D341Med (cell line): Measurements from ENCODE around the gene DBNDD2.

ENCODE experiments used
- DNase-seq: peaks from one replicate; pipeline ENCODE4 v3.0.0; 2012; ENCODE audit warnings: low spot score

Gene DBNDD2, protein sequence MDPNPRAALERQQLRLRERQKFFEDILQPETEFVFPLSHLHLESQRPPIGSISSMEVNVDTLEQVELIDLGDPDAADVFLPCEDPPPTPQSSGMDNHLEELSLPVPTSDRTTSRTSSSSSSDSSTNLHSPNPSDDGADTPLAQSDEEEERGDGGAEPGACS

DNA sequence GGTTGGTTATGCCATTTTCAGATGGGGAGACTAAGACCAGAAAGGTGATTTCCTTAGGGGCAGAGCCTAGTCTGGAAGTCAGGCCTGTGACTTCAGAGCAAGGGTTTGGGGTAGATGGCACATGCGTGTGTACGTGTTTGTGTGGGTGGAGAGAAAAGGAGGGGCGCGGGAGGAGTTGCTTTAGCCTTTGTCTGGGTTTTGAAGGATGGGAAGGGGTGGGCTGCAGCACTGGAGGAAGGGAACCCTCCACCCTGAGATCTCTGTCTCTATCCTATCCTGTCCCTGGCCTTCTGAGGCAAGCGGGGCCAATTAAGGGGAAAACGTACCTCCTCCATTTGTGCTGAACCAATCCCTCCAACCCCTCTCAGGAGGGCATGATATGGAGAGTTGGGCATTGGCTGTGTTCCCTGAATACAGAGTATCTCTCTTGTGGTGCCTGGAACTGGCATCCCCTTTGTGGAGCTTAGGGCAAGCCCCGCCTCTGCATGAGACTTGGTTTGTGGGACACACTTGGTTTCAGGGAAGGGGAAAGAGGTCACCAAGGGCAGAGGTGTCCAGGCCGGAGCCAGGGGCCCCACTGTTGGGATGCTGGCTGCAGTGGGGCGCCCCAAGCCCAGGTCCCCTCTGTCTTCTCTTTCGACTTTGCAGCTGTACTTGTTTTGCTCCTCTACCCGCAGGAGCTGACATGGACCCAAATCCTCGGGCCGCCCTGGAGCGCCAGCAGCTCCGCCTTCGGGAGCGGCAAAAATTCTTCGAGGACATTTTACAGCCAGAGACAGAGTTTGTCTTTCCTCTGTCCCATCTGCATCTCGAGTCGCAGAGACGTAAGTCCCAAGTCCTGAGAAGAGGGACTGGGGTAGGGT lies at the start of gene DBNDD2:
Gene DBNDD2 (plus strand): TSS at position 507 of the 863 bp plus-strand sequence. CDS start 179 bp downstream, at position 686.
- no peak for DNase-seq

GRCh38 chr20:45359069-45359405 lies 49.1 kb upstream of the DBNDD2 start:
- DNase-seq: no peak

DNA sequence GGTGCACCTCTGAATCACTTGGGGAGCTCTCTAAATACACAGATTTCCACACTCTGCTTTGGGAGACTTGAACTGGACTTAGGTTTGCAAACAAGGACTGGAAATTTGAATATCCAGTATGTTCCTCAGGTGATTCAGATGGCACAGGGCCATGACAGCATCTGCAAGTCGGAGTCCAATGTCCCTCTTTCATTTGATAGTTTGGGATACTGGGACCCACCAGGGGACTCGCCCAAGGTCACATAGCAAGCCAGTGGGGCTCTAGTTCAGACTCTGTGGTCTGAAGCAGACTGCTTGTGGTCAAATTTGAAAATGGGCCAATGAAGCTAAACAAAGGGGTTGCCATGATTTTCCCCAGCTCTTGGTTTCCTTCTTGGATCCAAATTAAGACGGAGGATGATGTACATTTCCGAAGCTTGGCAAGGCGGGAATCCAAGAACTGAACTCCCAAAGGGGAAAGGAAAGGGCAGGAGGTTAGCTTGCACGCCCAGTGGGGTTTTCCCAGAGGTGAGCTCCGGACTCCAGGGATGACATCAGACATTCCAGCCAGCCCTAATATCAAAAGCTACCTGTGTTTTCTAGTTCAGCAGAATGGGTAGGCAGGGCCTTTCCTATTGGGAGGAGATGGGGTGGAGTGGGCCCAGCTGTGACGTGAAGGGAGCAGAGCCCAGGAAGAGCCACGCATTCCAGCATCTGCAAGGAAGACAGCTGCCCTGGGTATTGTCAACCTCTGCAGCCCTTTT lies 48.5 kb upstream of the DBNDD2 start:
- no peak for DNase-seq

GRCh38 chr20:45361793-45362192 lies 46.3 kb upstream of the DBNDD2 start:
- no peak for DNase-seq

- DNase-seq: peak; percentile 97
Observed at GRCh38 chr20:45362804-45363610, 45.1 kb upstream of the DBNDD2 start, which contains the start of gene SYS1. Gene SYS1, plus strand, starts transcription at chr20:45363156. Its CDS starts 376 bp downstream, at chr20:45363532.

DNA sequence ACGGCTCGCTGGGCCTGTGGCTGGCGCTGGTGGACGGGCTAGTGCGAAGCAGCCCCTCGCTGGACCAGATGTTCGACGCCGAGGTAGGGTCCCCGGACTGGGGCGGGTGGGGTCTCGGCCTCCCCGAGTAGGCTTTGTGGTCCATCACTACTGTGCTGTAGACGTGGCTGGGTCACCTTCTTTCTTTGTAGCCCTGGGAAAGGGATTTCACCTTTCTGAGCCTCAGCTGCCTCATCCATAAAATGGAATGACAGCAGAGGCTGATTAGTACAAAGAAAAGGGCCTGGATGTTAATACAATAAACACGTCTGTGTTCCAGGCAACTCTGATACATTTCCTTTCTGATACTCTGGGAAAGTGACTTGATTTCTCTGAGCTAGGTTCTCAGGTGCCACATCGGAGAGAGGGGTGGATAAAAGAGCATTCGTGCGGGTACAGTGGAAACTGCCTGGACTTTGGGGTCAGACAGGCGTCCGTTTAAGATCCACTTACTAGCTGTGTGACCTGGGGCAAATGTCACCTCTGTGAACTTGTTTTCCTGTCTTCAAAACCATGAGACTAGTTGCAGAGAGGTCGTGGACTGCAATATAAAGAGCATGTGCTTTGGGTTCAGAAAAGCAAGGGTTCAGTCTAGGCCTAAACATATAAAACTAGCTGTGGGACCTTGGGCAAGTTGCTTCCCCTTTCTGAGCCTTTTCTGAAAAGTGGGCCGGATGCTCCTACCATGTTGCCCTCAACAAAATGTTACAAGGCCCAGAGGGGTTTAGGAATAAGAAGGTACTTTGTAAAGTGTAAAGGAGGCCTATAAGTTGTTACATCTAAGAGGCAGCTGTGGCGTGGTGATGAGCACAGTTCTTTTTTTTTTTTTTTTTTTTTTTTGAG lies 44.2 kb upstream of the DBNDD2 start:
- no peak for DNase-seq

GRCh38 chr20:45365444-45365970 lies 42.6 kb upstream of the DBNDD2 start:
- DNase-seq: no peak

- DNase-seq: no peak
Observed at GRCh38 chr20:45366192-45366591, 41.9 kb upstream of the DBNDD2 start.

GRCh38 chr20:45366631-45367030 lies 41.5 kb upstream of the DBNDD2 start:
- no peak for DNase-seq

GRCh38 chr20:45367126-45367525 lies 41.0 kb upstream of the DBNDD2 start:
- no peak for DNase-seq

DNA sequence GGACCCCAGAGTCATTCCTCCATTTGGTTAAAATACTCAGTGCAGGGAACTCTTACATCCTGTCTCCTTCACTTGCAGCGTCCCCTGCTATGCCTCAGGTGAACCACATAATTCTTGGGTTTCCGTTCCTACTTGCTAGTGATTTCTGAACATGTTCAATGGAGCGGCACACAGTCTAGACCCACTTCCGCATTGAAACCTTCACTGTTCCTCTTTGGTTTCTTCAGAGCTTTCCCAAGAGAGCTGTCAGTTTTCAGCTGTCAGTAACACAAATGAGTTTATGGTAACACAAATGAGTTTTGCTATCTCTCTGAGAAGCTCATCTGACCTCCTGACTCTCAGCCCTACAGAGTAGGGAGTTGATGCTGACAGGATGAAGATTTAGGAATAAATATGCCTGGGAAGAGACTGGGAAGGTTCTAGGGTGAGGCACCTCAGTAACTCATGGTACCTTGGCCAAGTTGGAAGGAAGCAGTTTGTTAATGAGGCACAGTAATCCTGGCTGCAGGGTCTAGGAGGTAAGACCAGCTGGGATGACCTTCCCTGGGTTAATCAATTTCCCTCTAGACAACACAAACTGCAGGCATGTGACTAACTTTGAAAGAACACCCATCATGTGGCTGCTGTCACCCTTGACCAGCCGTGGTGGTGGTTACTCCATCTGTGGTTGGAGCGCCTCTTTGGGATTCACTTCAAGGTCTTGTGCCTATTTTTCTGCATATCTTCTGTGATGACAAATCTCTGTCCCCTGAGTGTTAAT lies 39.7 kb upstream of the DBNDD2 start:
- DNase-seq: no peak

DNA sequence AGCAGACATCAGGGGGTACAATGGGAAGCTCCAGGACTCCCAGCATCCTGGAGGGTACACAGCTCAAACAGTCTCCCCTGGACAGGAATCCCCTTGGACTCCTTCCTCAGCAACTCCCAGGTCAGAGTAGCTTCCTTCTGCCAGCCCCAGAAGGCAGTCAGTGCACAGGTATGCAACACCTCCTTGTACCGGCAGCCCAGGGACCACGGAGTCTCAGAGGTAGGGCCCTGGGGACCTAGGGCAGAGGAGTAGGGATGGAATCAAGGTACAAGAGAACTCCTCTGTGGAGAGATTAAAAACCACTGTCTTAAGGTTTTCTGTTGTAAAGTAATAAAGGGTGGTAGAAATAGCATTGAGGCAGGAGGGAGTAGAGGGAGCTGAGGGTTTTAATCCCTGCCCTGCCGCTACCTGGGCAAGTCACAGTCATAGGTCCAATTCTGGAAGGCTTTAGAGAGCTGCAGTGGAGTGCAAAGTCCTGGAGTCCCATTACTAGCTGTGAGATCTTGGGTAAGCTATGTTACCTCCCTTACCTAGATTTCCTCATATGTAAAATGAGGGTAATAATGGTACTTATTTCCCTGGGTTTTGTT lies 37.4 kb upstream of the DBNDD2 start:
- DNase-seq: no peak

- no peak for DNase-seq
Observed at GRCh38 chr20:45372241-45372640, 35.8 kb upstream of the DBNDD2 start.

DNA sequence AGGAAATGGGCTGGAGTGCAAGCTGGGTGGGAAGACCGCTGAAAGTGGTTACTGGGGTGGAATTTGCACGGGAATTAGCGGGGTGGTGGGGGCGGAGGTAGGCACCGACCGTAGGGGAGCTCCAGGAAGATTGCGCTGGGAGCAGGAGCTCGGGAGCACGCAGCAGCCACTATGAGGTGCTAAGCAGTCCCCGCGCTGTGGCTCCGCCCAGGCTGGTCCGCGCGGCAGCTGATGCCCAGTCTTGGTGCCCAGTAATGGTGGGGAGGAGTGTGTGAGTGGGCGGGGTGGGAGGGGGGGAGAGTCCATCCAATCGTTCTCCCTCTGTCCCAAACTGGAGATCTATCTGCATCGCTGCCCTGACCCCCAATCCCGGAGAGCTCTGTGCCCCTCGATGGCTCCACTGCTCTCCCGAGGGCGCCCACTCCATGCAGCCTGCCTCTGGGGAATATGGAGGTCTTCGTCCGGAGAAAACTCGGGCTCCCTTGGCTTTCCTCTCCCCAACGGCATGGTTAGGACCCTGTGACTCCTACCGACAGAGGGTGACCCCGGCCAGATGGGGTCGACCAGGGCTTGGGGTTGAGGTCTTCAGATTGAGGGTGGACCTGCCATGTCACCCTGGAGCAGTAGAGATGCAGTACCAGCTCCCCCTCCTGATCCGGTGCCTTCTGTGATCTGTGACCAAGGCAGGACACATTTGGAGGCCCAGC lies 35.3 kb upstream of the DBNDD2 start:
- DNase-seq: no peak

- peak; percentile 91 for DNase-seq
Observed at GRCh38 chr20:45373353-45374100, 34.6 kb upstream of the DBNDD2 start.

- DNase-seq: no peak
Observed at GRCh38 chr20:45374101-45374467, 34.0 kb upstream of the DBNDD2 start.

DNA sequence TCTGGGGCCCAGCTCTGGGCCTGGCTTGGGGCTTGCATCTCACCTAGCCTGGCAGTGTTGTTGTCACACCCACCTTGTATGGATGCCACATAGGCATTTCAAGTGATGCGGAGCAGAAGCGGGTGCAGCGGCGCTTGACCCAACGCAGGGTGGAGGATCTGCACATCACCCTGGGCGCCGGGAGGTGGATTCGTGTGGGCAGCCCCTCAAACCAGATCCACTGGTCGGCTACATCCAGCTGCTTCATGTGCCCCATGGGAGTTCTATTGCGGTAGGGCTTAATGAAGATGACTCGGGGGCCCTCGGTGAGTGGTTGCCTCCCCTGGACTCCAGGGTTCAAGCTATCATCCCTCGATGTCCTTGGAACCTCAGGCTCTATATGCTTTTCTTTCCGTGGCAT lies 33.1 kb upstream of the DBNDD2 start:
- DNase-seq: no peak

- no peak for DNase-seq
Observed at GRCh38 chr20:45377269-45377668, 30.8 kb upstream of the DBNDD2 start.
